Neuronal stem cell (in vitro differentiated cells): Measurements from ENCODE around the gene TRPC6.

ENCODE experiments used
- DNase-seq: peaks from one replicate; pipeline ENCODE4 v3.0.0-alpha.2; 2013; ENCODE audit warnings: low spot score
- H2AFZ ChIP-seq: one replicate; pipeline ENCODE4 v1.6.1; 2013; ENCODE audit warnings: mild to moderate bottlenecking, low read length, inconsistent platforms
- H2AK5ac ChIP-seq: 2 replicates; pipeline ENCODE4 v1.6.1; 2013; ENCODE audit warnings: low read depth, mild to moderate bottlenecking, inconsistent platforms, low read length, moderate library complexity, mixed read lengths
- H2BK120ac ChIP-seq: 2 replicates; pipeline ENCODE4 v1.6.1; 2013; ENCODE audit warnings: low read depth, mild to moderate bottlenecking, inconsistent platforms, low read length, moderate library complexity, mixed read lengths
- H2BK12ac ChIP-seq: one replicate; pipeline ENCODE4 v1.6.1; 2013; ENCODE audit warnings: low read length, inconsistent platforms
- H2BK15ac ChIP-seq: 2 replicates; pipeline ENCODE4 v1.6.1; 2013; ENCODE audit warnings: mild to moderate bottlenecking, low read length, inconsistent platforms, mixed read lengths
- H2BK5ac ChIP-seq: one replicate; pipeline ENCODE4 v1.6.1; 2013; ENCODE audit warnings: inconsistent platforms, mild to moderate bottlenecking, low read length, moderate library complexity
- H3K14ac ChIP-seq: one replicate; pipeline ENCODE4 v1.6.1; 2013; ENCODE audit warnings: low read length, inconsistent platforms
- H3K18ac ChIP-seq: 2 replicates; pipeline ENCODE4 v1.6.1; 2013; ENCODE audit warnings: low read length, inconsistent platforms
- H3K23ac ChIP-seq: 2 replicates; pipeline ENCODE4 v1.6.1; 2013; ENCODE audit warnings: low read depth, mild to moderate bottlenecking, mixed read lengths, low read length, inconsistent platforms; ENCODE audit not compliant: poor library complexity
- H3K27ac ChIP-seq: replicated peaks from 3 replicates; pipeline ENCODE4 v1.5.1; 2013; ENCODE audit warnings: low read length, inconsistent platforms
- H3K27me3 ChIP-seq, 3 experiments: 2 replicates each; pipeline ENCODE4 v1.6.1; 2013; ENCODE audit warnings: low read length in 3 of 3, mild to moderate bottlenecking in 2 of 3, inconsistent platforms in 1 of 3, low read depth in 1 of 3, mixed read lengths in 1 of 3, moderate library complexity in 1 of 3; ENCODE audit not compliant: control insufficient read depth in 3 of 3, insufficient read depth in 3 of 3
- H3K36me3 ChIP-seq, 2 donors: replicated peaks in 1 of 2; 2 replicates each; pipeline ENCODE4 v1.6.1; 2013; ENCODE audit warnings: low read length in 2 of 2; ENCODE audit not compliant: control insufficient read depth in 2 of 2, insufficient read depth in 2 of 2
- H3K4ac ChIP-seq: 2 replicates; pipeline ENCODE4 v1.6.1; 2013; ENCODE audit warnings: inconsistent platforms, mild to moderate bottlenecking, low read length, moderate library complexity
- H3K4me1 ChIP-seq, 2 donors: 1 replicate in 1 of 2; 2 replicates in 1 of 2; pipeline ENCODE4 v1.6.1; 2013; ENCODE audit warnings: low read length in 2 of 2, low read depth in 1 of 2; ENCODE audit not compliant: control insufficient read depth in 2 of 2, insufficient read depth in 1 of 2
- H3K4me2 ChIP-seq: one replicate; pipeline ENCODE4 v1.6.1; 2013; ENCODE audit warnings: mild to moderate bottlenecking, low read length, inconsistent platforms; ENCODE audit not compliant: insufficient read depth, poor library complexity, severe bottlenecking
- H3K4me3 ChIP-seq, 2 donors: 2 replicates each; pipeline ENCODE4 v1.5.1; 2013; ENCODE audit warnings: low read length in 2 of 2, mild to moderate bottlenecking in 2 of 2, inconsistent platforms in 1 of 2, moderate library complexity in 1 of 2
- H3K79me1 ChIP-seq: one replicate; pipeline ENCODE4 v1.6.1; 2013; ENCODE audit warnings: low read depth, mild to moderate bottlenecking, inconsistent platforms, low read length, moderate library complexity
- H3K9ac ChIP-seq: one replicate; pipeline ENCODE4 v1.6.1; 2013; ENCODE audit warnings: mild to moderate bottlenecking, low read depth, low read length, inconsistent platforms; ENCODE audit not compliant: poor library complexity
- H3K9me3 ChIP-seq, 2 donors: replicated peaks in 1 of 2; 2 replicates each; pipeline versions ENCODE3 to v1.6.1; 2013; ENCODE audit warnings: low read length in 2 of 2, mild to moderate bottlenecking in 2 of 2, inconsistent platforms in 1 of 2, low read depth in 1 of 2, mixed read lengths in 1 of 2, moderate library complexity in 1 of 2; ENCODE audit not compliant: control insufficient read depth in 2 of 2, insufficient read depth in 1 of 2
- H4K8ac ChIP-seq: one replicate; pipeline ENCODE4 v1.6.1; 2013; ENCODE audit warnings: low read depth, mild to moderate bottlenecking, inconsistent platforms, low read length, moderate library complexity
- H4K91ac ChIP-seq: one replicate; pipeline ENCODE4 v1.6.1; 2013; ENCODE audit warnings: low read length, low read depth, mild to moderate bottlenecking, inconsistent platforms; ENCODE audit not compliant: poor library complexity
- WGBS, 2 donors: extraction: QIAGEN DNeasy Blood & Tissue Kit; methylation state at CpG; one replicate each; pipeline ENCODE4 v1.1.7; 2013; ENCODE audit warnings: missing lambda C conversion rate in 2 of 2, mixed read lengths in 1 of 2; ENCODE audit not compliant: insufficient read length in 2 of 2, insufficient replicate concordance in 1 of 2; ENCODE audit errors: extremely low coverage in 2 of 2; 5-methylcytosine and 5-hydroxymethylcytosine counted together

The TRPC6 gene

DNA sequence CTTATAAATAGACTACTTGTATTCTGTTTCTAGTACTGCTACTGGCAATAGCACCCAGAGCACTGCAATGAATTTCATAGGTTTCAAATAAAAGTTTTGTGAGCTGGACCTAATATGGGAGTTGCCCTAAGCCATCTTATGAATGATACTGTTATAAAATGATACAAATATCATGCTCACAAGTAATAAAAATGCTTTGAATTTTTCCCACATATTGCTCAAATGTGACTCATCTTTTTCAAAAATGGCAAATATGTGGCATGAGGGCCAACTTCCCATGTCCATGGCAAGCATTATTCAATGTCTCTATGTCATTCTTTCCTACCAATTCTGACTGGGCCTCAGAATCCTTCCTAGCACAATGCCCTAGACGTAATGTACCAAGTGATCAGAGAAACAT lies 137.6 kb downstream of the TRPC6 start:
- no peak overlapping the region for H2BK120ac ChIP-seq
- H3K9ac ChIP-seq: no peak overlapping the region
- H4K91ac ChIP-seq: no peak overlapping the region
- no peaks in the 10 kb centered on the region for H3K79me1 ChIP-seq
- no peak overlapping the region for H3K14ac ChIP-seq
- no peak for DNase-seq
- no peak overlapping the region for H3K18ac ChIP-seq
- H3K27ac ChIP-seq: no peak overlapping the region
- H2BK15ac ChIP-seq: no peak overlapping the region
- no peak overlapping the region for H2AFZ ChIP-seq
- no peak overlapping the region for H2AK5ac ChIP-seq
- no peak overlapping the region for H3K4me2 ChIP-seq
- WGBS, 2 donors: no CpG with 5 or more reads among the region's 1 CpG
- no peaks in the 10 kb centered on the region for H3K4me1 ChIP-seq
- no peak overlapping the region for H2BK12ac ChIP-seq
- no peak overlapping the region for H3K4ac ChIP-seq
- no peaks in the 10 kb centered on the region for H3K27me3 ChIP-seq
- peaks cover 0 to 1% of the 10 kb centered on the region in 2 donors for H3K9me3 ChIP-seq
- H3K4me3 ChIP-seq: no peak overlapping the region
- H3K23ac ChIP-seq: no peak overlapping the region
- H2BK5ac ChIP-seq: no peak overlapping the region
- no peaks in the 10 kb centered on the region for H3K36me3 ChIP-seq
- H4K8ac ChIP-seq: no peak overlapping the region

GRCh38 chr11:101445761-101446160 lies 138.0 kb downstream of the TRPC6 start:
- Histone ChIP-seq H3K4ac (no peak overlapping the region), H3K9ac (no peak overlapping the region), H3K9me3 (peaks cover 0 to 1% of the 10 kb centered on the region in 2 donors), H3K27ac (no peak overlapping the region), H3K18ac (no peak overlapping the region), H3K79me1 (no peaks in the 10 kb centered on the region), H3K27me3 (no peaks in the 10 kb centered on the region), H3K4me1 (no peaks in the 10 kb centered on the region), H2BK15ac (no peak overlapping the region), H2BK5ac (no peak overlapping the region), H3K4me3 (no peak overlapping the region), H2AK5ac (no peak overlapping the region), H2AFZ (no peak overlapping the region), H4K8ac (no peak overlapping the region), H3K23ac (no peak overlapping the region), H2BK12ac (no peak overlapping the region), H2BK120ac (no peak overlapping the region), H3K14ac (no peak overlapping the region), H3K36me3 (no peaks in the 10 kb centered on the region), H3K4me2 (no peak overlapping the region), H4K91ac (no peak overlapping the region)
- DNase-seq: no peak

DNA sequence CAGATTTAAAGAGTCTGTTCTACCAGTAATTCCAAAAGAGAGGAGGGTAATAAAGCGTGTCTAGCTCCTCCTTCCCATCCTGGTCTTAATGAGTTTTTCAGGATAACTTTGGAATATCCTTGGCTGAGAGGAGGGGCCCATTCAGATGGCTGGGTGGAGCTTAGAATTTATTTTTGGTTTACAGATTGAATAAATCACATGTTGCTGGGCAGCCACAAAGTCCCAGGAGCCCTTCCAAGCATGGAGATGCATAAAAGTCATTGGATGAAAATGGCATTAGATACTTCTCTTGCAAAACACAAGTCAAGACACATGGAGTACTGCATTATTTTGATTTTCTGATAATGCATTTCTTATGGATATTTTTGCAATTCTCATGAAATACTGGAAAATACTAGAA lies 139.0 kb downstream of the TRPC6 start:
- Histone ChIP-seq H2AK5ac (no peak overlapping the region), H3K14ac (no peak overlapping the region), H3K4me3 (no peak overlapping the region), H3K4me1 (no peaks in the 10 kb centered on the region), H3K9me3 (peaks cover 0 to 1% of the 10 kb centered on the region in 2 donors), H3K79me1 (no peaks in the 10 kb centered on the region), H3K9ac (no peak overlapping the region), H3K4ac (no peak overlapping the region), H4K91ac (no peak overlapping the region), H3K27me3 (no peaks in the 10 kb centered on the region), H2AFZ (no peak overlapping the region), H2BK12ac (no peak overlapping the region), H3K36me3 (no peaks in the 10 kb centered on the region), H4K8ac (no peak overlapping the region), H3K23ac (no peak overlapping the region), H2BK5ac (no peak overlapping the region), H2BK15ac (no peak overlapping the region), H3K4me2 (no peak overlapping the region), H3K27ac (no peak overlapping the region), H3K18ac (no peak overlapping the region), H2BK120ac (no peak overlapping the region)
- DNase-seq: no peak
- no CpG with 5 or more reads among the region's 1 CpG for WGBS, 2 donors

DNA sequence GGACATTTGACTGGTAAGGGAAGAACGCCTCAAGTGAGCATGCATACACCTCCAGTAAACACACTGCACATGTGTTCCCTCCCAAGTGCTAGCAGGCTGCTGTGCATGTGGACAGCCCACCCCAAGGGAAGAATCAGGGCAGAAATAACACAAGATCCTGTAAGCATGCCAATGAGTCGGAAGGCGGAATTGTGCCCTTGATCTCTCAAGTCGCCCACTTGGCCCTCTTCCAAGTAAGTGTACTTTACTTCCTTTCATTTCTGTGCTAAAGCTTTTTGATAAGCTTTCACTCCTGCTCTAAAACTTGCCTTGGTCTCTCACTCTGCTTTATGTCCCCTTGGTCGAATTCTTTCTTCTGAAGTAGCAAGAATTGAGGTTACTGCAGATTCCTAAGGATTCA lies 139.6 kb downstream of the TRPC6 start:
- H4K91ac ChIP-seq: no peak overlapping the region
- WGBS, 2 donors: no CpG with 5 or more reads among the region's 5 CpGs
- no peak overlapping the region for H2BK5ac ChIP-seq
- no peak overlapping the region for H2BK15ac ChIP-seq
- H3K4me2 ChIP-seq: no peak overlapping the region
- no peak for DNase-seq
- H3K23ac ChIP-seq: no peak overlapping the region
- H3K4me3 ChIP-seq: no peak overlapping the region
- H2AFZ ChIP-seq: no peak overlapping the region
- no peaks in the 10 kb centered on the region for H3K79me1 ChIP-seq
- no peak overlapping the region for H3K9ac ChIP-seq
- no peak overlapping the region for H2AK5ac ChIP-seq
- no peak overlapping the region for H2BK12ac ChIP-seq
- no peak overlapping the region for H3K27ac ChIP-seq
- no peak overlapping the region for H2BK120ac ChIP-seq
- peaks cover 0 to 1% of the 10 kb centered on the region in 2 donors for H3K9me3 ChIP-seq
- H3K36me3 ChIP-seq: no peaks in the 10 kb centered on the region
- no peak overlapping the region for H3K18ac ChIP-seq
- H4K8ac ChIP-seq: no peak overlapping the region
- H3K14ac ChIP-seq: no peak overlapping the region
- H3K27me3 ChIP-seq: no peaks in the 10 kb centered on the region
- H3K4me1 ChIP-seq: no peaks in the 10 kb centered on the region
- no peak overlapping the region for H3K4ac ChIP-seq
